HG03521 (cell line): ENCODE results near the gene TPCN1.

Experiments used
- ATAC-seq: cut with Tn5 transposase; IDR thresholded peaks from one replicate; pipeline ENCODE4 v1.9.1; 2021; ENCODE audit warnings: mild to moderate bottlenecking, moderate library complexity; ENCODE audit not compliant: unreplicated experiment

The TPCN1 gene

DNA sequence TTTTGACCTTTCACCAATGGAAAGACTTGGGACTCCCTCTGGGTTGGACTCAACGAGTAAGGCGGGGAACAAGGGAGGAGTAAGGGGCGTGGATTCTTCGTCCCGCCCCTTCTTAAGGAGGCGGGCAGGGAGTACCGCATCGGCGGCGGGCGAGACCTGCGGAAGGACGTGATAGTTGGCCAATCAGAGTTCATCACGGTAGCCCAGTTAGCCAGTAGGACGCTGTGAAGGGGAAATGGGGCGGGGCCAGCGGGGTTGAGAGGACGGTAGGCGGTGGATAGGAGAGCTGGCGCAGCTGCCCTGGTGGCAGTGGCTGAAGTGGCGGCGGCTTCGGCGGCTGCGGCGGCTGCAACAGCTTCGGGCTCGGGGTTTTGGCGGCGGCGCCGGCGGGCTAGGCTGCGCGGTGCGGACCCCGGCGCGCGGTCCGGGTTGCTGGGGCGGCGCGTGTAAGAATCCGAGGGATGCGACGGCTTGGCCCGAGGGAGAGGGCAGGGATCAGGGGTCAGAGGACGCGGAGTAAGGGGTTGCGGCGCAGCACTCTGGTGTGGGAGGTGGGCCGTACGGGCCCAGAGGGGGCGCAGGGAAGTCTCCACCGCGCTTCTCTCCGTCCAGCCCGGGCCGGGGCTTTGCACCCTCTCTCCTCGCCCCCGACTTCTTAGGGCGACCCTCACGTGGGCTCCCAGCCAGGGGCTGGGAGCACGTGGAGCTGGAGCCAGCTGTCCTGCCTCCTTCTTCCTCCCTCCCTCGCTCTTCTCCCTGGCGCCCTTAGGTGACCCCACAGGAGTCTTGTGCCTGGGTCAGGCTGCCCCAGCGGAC lies at the start of gene TPCN1:
TSS of gene TPCN1 (plus strand) at position 284 of the 816 bp plus-strand sequence. CDS start 5,389 bp downstream, outside the sequence.
- ATAC-seq = peak; percentile 92

DNA sequence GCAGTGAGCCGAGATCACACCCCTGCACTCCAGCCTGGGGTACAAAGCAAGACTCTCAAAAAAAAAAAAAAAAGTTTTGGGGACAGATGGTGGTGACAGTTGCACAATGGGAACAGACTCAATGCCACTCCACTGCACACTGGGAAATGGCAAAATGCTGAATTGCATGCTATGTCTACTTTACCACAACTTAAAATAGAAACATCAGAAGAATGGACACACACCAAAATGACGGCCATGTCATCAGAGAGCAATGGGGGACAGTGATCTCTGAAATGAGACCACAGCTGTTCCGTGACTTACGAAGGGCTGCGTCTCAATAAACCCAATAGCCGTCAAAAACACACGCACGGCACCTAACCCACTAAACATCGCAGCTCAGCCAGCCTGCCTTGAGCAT lies 49.7 kb upstream of the TPCN1 start:
- ATAC-seq = no peak

DNA sequence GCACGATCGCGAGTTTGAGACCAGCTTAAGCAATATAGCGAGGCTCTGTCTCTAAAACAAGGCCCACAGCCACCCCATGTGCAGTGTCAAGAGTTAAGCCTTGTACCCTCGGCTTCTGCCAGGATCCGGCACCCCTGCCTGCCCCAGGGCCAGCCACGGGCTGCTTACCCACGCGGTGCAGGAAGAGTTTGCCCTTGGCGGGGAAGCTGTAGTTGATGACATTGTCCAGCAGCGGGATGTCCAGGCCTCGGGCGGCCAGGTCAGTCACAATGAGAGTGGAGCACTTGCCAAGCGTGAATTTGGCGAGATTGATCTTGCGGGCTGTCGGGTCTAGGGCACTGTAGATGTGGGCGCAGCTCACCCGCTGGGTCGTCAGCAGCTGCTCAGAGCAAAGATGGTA lies 49.1 kb upstream of the TPCN1 start:
- no peak for ATAC-seq

DNA sequence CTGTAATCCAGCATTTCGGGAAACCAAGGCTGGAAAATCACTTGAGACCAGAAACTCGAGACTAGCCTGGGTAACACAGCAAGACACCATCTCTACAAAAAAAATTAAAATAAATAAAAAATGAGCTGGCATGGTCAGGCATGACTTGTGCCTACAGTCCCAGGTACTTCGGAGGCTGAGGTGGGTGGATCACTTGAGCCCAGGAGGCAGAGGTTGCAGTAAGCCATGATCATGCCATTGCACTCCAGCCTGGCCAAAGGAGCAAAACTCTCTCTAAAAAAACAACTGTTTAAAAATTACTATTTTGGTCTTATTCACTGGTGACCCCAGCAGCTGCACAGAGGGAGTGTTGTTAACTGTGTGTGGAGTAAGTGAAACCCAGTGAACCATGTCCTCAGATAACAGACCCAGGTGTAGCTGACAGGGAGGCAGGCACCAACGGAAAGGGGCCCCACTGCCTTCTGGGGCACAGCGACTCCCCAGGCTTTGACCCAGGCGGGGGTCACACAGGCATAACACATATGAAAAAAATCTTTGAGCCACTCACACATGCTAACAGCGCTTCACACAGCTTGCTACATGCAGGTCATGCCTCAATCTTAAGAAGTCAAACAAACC lies 48.1 kb upstream of the TPCN1 start:
- ATAC-seq = no peak

DNA sequence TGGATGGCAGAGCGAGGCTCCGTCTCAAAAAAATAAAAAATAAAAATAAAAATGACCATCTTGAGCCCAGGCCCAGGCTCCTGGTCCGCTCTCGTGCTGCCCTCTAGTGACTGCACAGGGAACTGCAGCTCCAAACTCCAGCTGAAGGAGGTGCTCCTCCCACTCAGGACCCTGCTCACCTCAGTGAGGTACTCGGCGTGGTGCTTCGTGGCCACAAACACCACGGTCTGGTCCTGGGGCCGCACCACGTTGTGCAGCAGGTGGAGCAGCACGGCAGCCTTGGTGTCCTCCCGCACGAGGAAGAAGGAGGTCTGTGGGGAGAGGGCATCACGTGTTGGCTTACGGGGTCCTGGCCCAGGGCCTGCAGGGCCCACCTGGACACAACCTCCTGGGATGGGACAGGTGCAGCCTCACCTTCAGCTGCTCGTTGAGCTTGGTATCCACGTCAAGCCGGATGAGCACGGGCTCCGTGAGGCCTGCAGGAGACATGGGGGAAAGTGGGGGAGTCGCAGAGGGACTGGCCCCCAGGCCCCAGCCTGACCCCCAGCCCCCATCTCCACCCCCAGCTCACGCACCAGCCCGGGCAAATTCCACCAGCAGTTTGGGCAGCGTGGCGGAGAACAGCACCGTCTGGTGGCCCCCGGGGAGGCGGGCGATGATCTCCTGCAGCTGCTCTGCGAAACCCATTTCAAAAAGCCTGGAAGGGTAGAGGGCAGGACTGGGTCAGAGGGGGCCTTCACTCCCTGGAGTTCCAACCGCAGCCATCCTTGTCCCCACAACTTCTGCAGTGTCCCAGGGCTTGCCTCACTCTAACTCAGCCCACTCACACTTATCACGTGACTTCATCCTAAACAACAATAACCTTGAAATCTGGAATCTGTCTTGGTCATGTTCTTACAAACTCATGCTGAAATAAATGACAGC lies 46.5 kb upstream of the TPCN1 start:
- ATAC-seq = no peak

DNA sequence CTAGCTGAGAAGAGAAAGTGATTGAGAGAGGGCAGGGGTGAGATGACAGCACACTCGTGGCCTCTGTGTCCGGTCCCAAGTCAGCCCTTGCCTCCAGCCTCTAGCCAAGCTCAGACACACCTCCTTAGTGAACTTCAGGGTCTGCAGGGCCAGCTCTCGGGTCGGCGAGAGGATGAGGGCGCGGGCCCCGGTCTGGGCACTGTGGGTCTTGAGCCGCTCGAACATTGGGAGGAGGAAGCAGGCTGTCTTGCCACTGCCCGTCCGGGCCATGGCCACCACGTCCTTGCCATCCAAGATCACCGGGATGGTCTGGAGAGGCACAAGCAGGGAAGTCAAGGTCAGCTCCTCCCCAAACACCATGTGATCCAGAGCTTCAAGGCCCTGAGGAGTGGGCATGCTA lies 42.2 kb upstream of the TPCN1 start:
- no peak for ATAC-seq

DNA sequence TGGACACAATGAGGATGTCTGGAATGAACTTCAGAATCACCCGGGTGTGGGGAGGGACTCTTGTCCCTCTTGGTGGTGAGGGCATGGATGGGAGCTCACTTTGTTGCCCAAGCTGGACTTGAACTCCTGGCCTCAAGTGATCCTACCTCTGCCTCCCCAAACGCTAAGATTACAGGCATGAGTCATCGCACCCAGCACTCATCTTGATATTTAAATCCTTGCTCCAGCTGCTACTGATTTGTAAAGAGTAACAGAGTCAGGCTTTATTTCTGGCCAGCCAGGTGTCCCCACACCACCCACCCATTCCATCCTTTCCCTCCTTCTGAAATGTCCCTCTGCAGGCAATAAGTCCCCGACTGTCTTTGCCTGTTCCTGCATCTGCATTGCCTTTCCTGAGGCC lies 40.9 kb upstream of the TPCN1 start:
- ATAC-seq = no peak

DNA sequence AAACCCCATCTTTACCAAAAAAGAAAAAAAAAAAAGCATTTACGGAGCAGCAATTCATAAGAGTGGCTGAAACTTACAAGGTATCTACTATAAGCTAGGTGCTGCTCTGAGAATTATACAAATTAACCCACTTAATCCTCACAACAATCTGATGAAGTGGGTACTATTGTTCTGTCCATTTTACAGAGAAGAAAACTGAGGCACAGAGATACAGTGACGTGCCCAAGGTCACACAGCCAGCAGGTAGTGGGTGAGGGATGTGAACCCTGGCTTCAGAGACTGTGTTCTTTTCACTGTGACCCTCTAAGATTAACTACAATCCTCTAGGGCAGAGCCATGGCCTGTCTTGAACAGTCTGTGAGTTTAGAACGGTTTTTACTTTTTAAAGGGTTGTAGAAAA lies 39.3 kb upstream of the TPCN1 start:
- no peak for ATAC-seq

DNA sequence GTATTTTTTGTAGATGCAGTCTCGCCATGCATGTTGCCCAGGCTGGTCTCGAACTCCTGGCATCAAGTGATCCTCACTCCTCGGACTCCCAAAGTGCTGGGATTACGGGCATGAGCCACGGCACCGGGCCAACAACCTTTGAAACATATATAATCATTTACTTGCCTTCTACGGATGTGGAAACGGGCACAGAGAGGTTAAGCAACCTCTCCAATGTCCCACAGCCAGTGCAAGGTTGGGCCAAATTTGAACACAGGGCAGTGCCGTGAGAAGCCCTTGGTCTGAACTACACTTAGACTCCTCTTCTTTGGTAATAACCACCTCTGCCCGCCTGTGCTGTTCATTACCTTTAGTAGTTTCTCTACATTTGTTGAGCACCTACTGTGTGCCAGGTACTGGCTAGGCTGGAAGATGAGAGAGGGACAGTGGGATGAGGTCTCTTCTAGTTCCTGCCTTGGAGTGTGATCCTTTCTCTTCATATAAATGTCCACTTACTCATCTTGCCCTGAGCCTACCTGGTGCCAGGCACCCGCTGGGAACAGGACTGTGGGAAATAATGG lies 38.2 kb upstream of the TPCN1 start:
- ATAC-seq = no peak

DNA sequence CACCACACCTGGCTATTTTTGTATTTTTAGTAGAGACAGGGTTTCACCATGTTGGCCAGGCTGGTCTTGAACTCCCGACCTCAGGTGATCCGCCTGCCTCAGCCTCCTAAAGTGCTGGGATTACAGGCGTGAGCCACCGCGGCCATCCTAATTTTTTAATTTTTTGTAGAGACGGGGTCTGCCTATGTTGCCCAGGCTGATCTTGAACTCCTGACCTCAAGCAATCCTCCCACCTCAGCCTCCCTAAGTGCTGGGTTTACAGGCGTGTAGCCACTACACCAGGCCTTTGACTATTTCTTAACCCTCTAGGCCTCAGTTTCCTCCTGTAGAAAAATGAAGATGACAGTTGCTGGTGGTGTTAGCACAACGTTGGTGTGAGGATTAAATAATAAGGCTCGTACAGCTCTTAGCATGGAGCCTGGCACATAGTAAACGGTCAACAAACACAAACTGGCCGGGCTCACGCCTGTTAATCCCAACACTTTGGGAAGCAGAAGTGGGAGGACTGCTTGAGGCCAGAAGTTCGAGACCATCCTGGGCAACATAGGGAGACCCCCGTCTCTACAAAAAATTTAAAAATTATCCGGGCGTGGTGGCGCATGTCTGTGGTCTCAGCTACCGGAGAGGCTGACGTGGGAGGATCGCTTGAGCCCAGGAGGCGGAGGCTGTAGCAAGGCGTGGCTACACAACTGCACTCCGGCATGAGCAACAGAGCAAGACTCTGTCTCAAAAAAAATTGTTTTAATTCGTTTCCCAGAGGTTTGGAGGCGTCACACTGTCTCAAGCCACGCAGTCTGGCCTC lies 37.0 kb upstream of the TPCN1 start:
- peak; percentile 44 for ATAC-seq

DNA sequence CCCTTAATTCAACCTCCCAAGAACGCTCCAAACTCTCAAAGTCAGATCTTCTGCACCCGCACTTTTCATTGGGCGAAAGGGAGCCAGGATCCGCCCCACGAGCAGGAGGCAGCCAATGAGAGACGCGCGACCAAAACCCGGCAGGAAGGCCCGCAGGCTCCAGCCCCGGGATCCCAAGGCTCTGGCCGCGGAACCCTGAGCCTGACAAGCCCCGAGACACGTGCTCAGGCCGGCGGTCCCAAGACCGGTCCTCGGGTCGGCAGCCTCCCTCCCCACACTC lies 36.4 kb upstream of the TPCN1 start:
- peak; percentile 75 for ATAC-seq

DNA sequence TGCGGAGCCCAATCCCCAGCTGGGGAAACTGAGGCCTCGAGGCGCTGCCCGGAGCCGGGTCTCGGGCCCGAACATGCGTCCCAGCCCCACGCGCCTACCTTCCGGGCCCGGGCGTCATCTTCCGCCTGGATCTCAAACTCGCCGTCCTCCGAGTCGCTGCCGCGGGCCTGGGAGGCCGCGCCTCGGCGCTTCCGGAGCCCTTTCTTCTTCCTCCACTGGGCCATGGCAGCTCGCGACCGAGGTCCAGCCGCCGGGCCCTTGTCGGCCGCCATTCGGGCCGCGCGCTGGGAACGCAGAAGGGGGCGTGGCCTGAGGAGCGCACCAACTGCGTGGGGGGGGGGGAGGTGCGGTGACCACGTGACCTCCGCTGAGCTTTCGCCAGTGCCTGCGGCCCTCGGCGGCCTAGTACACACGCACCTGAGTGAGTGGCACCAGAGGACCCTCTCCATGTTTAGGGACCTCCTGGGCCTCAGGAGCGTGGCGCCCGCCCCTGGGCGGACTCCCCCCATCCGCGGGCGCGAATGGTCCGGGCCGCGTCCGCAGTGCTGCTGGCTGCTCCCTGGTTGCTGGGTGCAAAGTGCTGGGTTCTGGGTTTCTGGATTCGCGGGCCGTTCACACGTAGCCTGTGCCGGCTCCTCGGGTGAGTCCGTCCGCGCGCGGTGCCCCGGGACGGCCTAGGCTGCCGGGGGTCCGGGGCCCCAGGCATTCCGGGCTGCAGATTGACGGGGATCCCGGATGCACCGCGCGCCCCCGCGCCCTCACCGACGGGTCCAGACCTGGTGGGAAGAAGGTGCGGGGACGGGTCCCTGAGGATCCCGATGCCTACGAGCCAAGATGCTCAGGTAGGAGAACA lies 35.9 kb upstream of the TPCN1 start, which contains the start of the genes DDX54 and RITA1:
TSS of gene DDX54 (minus strand) at position 299 of the 853 bp plus-strand sequence. CDS start at position 272, 27 bp downstream.
TSS of gene RITA1 (plus strand) at position 542 of the 853 bp plus-strand sequence. CDS start 1,026 bp downstream, outside the sequence.
- peak; percentile 40 for ATAC-seq

DNA sequence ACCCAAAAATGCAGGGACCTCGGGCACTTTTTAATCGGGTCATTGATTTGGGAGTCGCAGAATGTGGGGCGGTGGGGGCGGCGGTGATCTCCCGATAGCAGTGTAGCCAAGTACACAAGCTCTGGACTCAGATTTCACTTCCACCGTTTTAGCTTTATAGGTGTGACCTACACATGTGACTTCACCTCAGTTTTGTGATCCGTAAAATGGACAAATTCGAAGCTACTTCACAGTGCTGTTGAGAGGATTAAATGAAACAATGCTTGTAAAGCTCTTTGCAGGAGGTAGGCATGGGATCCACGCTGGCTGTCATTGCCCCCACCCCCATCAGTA lies 35.3 kb upstream of the TPCN1 start:
- no peak for ATAC-seq

DNA sequence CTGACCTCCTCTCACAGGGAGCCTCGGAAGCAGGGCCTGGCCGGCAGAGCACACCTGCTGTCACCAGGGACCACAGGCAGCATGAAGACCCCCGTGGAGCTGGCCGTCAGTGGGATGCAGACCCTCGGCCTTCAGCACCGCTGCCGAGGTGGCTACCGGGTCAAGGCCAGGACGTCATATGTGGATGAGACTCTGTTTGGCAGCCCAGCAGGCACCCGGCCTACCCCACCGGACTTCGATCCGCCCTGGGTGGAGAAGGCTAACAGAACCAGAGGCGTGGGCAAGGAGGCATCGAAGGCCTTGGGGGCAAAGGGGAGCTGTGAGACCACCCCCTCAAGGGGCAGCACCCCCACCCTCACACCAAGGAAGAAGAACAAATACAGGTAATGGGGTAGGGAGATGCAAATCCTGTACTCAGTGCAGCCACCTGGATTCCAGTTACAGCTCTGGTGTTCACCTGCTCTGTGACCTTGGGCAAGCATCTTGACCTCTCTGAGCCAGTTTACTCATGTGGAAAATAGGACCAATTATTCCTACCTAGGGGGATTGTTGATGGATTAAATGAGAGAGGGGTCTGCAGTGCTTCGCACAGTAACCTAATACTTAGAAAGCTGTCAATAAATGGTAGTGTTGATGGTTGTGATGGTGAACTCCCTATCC lies 34.5 kb upstream of the TPCN1 start:
- no peak for ATAC-seq

DNA sequence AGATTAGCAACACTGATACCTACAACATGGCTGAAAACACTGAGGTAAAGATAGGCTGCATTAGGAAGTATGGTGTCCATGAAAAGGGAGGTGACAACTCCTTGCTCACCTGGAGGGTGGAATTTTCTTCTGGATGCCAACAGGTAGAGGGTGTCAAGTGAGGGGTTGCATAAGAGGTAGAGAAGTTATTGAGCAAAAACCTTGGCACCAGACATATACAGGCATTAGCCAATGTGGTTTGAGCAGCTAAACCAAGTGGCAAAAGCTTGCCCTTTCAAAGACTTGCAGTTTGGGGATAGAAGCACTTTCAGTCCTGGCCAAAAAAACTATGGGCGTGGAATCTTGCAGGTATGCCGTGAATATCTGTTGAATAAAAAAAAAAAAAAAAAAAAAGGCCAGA lies 31.9 kb upstream of the TPCN1 start:
- no peak for ATAC-seq

DNA sequence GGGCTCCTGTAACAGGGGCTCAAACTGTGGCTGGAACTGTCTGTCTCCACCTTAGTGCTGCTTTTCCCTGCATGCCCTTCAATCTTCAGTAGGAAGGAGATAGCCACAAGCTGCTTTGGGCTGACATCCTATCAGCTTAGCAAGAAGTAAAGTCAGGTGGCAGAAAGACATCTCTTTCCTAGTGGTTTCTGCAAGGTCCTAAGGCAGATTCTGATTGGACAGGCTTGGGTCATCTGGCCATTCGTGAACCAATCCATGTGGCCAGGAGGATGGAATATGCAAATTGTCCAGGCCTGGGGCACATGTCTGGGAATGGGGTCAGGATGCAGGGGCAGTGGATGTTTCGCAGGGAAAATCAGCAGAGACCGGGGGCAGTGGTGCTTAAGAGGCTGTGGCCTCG lies 30.5 kb upstream of the TPCN1 start:
- no peak for ATAC-seq

DNA sequence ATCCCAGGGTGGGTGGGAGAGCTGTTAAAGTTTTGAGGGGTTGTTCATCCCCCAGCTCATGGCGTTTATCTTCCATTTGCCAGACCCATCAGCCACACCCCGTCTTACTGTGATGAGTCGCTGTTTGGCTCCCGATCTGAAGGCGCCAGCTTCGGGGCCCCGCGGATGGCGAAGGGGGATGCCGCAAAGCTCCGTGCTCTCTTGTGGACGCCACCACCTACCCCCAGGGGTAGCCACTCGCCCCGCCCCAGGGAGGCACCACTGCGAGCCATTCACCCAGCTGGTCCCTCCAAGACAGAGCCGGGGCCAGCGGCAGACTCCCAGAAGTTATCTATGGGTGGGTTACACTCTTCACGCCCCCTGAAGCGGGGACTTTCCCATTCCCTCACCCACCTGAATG lies 30.0 kb upstream of the TPCN1 start:
- ATAC-seq = no peak

DNA sequence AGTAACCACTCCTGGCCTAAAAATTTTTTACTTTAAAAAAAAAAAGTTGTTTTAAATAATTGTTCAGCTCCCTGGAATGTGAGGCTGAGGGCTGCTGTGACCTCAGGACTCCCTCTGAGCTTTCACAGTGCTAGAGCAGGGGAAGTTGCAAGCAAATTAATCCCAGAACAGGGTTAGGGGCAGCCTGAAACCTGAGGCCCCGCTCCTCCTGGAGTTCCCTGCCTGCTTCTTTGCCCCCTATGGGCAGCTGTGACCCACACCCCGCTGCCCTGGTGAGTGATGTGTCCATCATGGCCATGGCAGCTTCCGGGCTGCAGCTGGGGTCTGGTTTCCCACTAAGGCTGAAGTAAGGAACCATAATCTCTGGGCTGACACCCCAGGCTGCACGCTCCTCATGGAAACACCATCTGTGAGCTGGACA lies 26.3 kb upstream of the TPCN1 start:
- ATAC-seq = no peak

DNA sequence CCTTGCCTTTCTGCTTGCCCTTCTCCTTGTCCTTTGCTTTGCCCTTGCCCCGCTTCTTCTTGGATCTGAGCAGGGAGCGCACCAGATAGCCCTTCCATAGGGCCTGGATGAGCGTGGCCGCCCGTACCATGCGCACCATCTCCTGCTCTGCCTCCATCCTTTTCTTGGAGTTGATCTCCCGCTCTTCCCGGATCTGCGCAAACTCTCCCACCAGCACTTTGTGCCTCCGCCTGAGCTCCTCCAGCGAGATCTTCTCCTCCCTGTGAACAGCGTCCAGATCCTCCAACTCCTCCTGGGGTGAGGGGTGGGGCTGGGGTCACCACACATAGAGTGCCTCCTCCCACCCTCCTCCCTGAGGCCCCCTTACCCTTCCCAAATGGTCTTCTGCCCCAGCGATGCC lies 25.7 kb upstream of the TPCN1 start:
- ATAC-seq = no peak
